IMR-90 (cell line): ENCODE results near the gene TBC1D32. TPM values are rescaled to one million over a fixed set of nuclear protein-coding genes. Genes with fewer than 3 reads are reported as not detected.

Experiments used
- ATAC-seq: fragments of 200-7000 bp; cut with Tn5 transposase; 2 replicates; pipeline ENCODE4 v1.9.1; 2020; ENCODE audit warnings: low read depth, mild to moderate bottlenecking, moderate library complexity
- BruUV-seq: library from RNA; stranded (reverse); fragments of 400-500 nt; replicated peaks from 2 replicates; lab custom pipeline; 2021; lab: Mats Ljungman, UMichigan
- CTCF ChIA-PET: fragments of 300-600 bp; formaldehyde crosslinking; extraction: SDS; loops from one replicate; lab custom pipeline; 2021; ENCODE audit warnings: antibody characterized with exemption; lab: Yijun Ruan, JAX
- POLR2A ChIA-PET: fragments of 300-600 bp; sonication (Branson Sonifier 250); formaldehyde crosslinking; loops from one replicate; lab custom pipeline; 2022; ENCODE audit warnings: antibody characterized with exemption; ENCODE audit not compliant: unreplicated experiment; lab: Charles Lee
- DNase-seq: peaks from one replicate; pipeline ENCODE4 v3.0.0; 2013
- H2AFZ ChIP-seq: replicated peaks from 2 replicates; pipeline ENCODE3; 2013; ENCODE audit warnings: low read length, mild to moderate bottlenecking; ENCODE audit not compliant: poor library complexity
- H2AK5ac ChIP-seq: 2 replicates; pipeline ENCODE4 v1.6.1; 2013; ENCODE audit warnings: low read depth, low read length, inconsistent platforms
- H2AK9ac ChIP-seq: replicated peaks from 2 replicates; pipeline ENCODE3; 2013; ENCODE audit warnings: mild to moderate bottlenecking, low read depth, low read length, moderate library complexity; ENCODE audit not compliant: poor library complexity
- H2BK120ac ChIP-seq: 2 replicates; pipeline ENCODE4 v1.6.1; 2013; ENCODE audit warnings: low read depth, low read length, inconsistent platforms
- H2BK15ac ChIP-seq: 3 replicates; pipeline ENCODE4 v1.6.1; 2013; ENCODE audit warnings: low read depth, low read length, inconsistent platforms
- H2BK20ac ChIP-seq: 2 replicates; pipeline ENCODE4 v1.6.1; 2013; ENCODE audit warnings: low read depth, mild to moderate bottlenecking, inconsistent platforms, low read length, moderate library complexity
- H2BK5ac ChIP-seq: 2 replicates; pipeline ENCODE4 v1.6.1; 2013; ENCODE audit warnings: mild to moderate bottlenecking, low read depth, low read length, inconsistent platforms; ENCODE audit not compliant: poor library complexity, severe bottlenecking
- H3K14ac ChIP-seq: replicated peaks from 2 replicates; pipeline ENCODE4 v1.6.1; 2013; ENCODE audit warnings: low read depth, low read length, inconsistent platforms
- H3K18ac ChIP-seq: 2 replicates; pipeline ENCODE4 v1.6.1; 2013; ENCODE audit warnings: low read depth, low read length, control low read depth
- H3K23ac ChIP-seq: 2 replicates; pipeline ENCODE4 v1.6.1; 2013; ENCODE audit warnings: low read depth, low read length, inconsistent platforms
- H3K27ac ChIP-seq: 2 replicates; pipeline ENCODE4 v1.5.1; 2013; ENCODE audit warnings: mild to moderate bottlenecking, control low read depth, low read length; ENCODE audit not compliant: insufficient read depth
- H3K27me3 ChIP-seq: 2 replicates; pipeline ENCODE4 v1.6.1; 2013; ENCODE audit warnings: low read length; ENCODE audit not compliant: control insufficient read depth, insufficient read depth
- H3K36me3 ChIP-seq: 2 replicates; pipeline ENCODE4 v1.6.1; 2013; ENCODE audit warnings: low read length, mixed read lengths; ENCODE audit not compliant: control insufficient read depth, insufficient read depth
- H3K4ac ChIP-seq: 2 replicates; pipeline ENCODE4 v1.6.1; 2013; ENCODE audit warnings: low read depth, low read length, inconsistent platforms
- H3K4me1 ChIP-seq: 2 replicates; pipeline ENCODE4 v1.6.1; 2013; ENCODE audit warnings: low read length, mixed read lengths; ENCODE audit not compliant: control insufficient read depth, insufficient read depth
- H3K4me2 ChIP-seq: 2 replicates; pipeline ENCODE4 v1.6.1; 2013; ENCODE audit warnings: low read depth, mild to moderate bottlenecking, control low read depth, low read length, moderate library complexity
- H3K4me3 ChIP-seq: 2 replicates; pipeline ENCODE4 v1.5.1; 2013; ENCODE audit warnings: low read depth, mild to moderate bottlenecking, control low read depth, low read length, moderate library complexity; ENCODE audit not compliant: insufficient read depth
- H3K56ac ChIP-seq: 2 replicates; pipeline ENCODE4 v1.6.1; 2013; ENCODE audit warnings: low read length, inconsistent platforms; ENCODE audit not compliant: insufficient read depth; ENCODE audit errors: extremely low read depth
- H3K79me1 ChIP-seq, 2 experiments: 2 replicates each; pipeline ENCODE4 v1.6.1; 2013; ENCODE audit warnings: low read length in 2 of 2, inconsistent platforms in 1 of 2, low read depth in 1 of 2
- H3K9ac ChIP-seq: 2 replicates; pipeline ENCODE4 v1.6.1; 2013; ENCODE audit warnings: low read depth, low read length, control low read depth
- H3K9me1 ChIP-seq: 2 replicates; pipeline ENCODE4 v1.6.1; 2013; ENCODE audit warnings: low read length, inconsistent platforms; ENCODE audit not compliant: insufficient read depth
- H3K9me3 ChIP-seq: 2 replicates; pipeline ENCODE4 v1.6.1; 2013; ENCODE audit warnings: low read length; ENCODE audit not compliant: control insufficient read depth, insufficient read depth
- H4K20me1 ChIP-seq: 2 replicates; pipeline ENCODE4 v1.6.1; 2013; ENCODE audit warnings: low read length, inconsistent platforms; ENCODE audit not compliant: insufficient read depth
- H4K5ac ChIP-seq: 2 replicates; pipeline ENCODE4 v1.6.1; 2013; ENCODE audit warnings: mild to moderate bottlenecking, low read depth, low read length, control low read depth
- H4K8ac ChIP-seq, 2 experiments: 2 replicates each; pipeline ENCODE4 v1.6.1; 2013; ENCODE audit warnings: low read depth in 2 of 2, low read length in 2 of 2, control low read depth in 1 of 2, inconsistent platforms in 1 of 2
- H4K91ac ChIP-seq: 2 replicates; pipeline ENCODE4 v1.6.1; 2013; ENCODE audit warnings: low read depth, low read length, inconsistent platforms; ENCODE audit not compliant: insufficient read depth
- BHLHE40 ChIP-seq: fragments of 150-350 bp; IDR thresholded peaks from 2 replicates; pipeline ENCODE4 v1.6.1; 2016; ENCODE audit warnings: mild to moderate bottlenecking, low read depth, low read length
- CHD1 ChIP-seq: IDR thresholded peaks from 2 replicates; pipeline ENCODE4 v1.6.1; 2012; ENCODE audit warnings: low read depth, low read length, improper control_type of control experiment
- FOS ChIP-seq: fragments of 150-350 bp; IDR thresholded peaks from 2 replicates; pipeline ENCODE4 v1.6.1; 2016; ENCODE audit warnings: low read depth, low read length
- POLR2A ChIP-seq: IDR thresholded peaks from 2 replicates; pipeline ENCODE4 v1.6.1; 2012; ENCODE audit warnings: mild to moderate bottlenecking, low read depth, low read length
- RAD21 ChIP-seq: IDR thresholded peaks from 2 replicates; pipeline ENCODE4 v1.6.1; 2012; ENCODE audit warnings: low read length, improper control_type of control experiment
- SMC3 ChIP-seq: fragments of 150-350 bp; IDR thresholded peaks from 2 replicates; pipeline ENCODE4 v1.6.1; 2016; ENCODE audit warnings: low read depth, mild to moderate bottlenecking, antibody characterized with exemption, low read length, moderate library complexity
- dilution Hi-C: fragments of 300-500 bp; cut with HindIII; formaldehyde crosslinking; loops from one replicate; pipeline ENCODE4 v1.14.3; 2018; ENCODE audit warnings: low sequenced_read_pairs; ENCODE audit not compliant: unreplicated experiment
- in situ Hi-C: fragments of 300-500 bp; cut with MboI; formaldehyde crosslinking; loops from 3 replicates; pipeline ENCODE4 v1.14.3; 2019; ENCODE audit warnings: low sequenced_read_pairs, inconsistent platforms, mixed read lengths
- intact Hi-C: fragments of 100-400 bp; cut with micrococcal nuclease; formaldehyde crosslinking; loops from 2 replicates; pipeline ENCODE4 v1.10.0; 2022
- polyA plus RNA-seq, 3 experiments: library from polyadenylated mRNA; depleted of rRNA; stranded (reverse); fragments of >200 nt; gene quantifications; 2 replicates each; pipeline ENCODE4 v1.2.3, GENCODE V29; 2012; ENCODE audit warnings: low replicate concordance in 1 of 3
- total RNA-seq: library from RNA; depleted of rRNA; stranded (reverse); fragments of >200 nt; gene quantifications from 2 replicates; pipeline ENCODE4 v1.2.3, GENCODE V29; 2012
- TF ChIP-seq, protein P1 (sequence below): conservative IDR thresholded peaks from 2 replicates; pipeline ENCODE4 v1.5.1; 2012; ENCODE audit warnings: mild to moderate bottlenecking, low read depth, low read length, improper control_type of control experiment
- TF ChIP-seq, protein P2 (sequence below): fragments of 150-350 bp; IDR thresholded peaks from 2 replicates; pipeline ENCODE4 v1.6.1; 2016; ENCODE audit warnings: low read depth, mild to moderate bottlenecking, low read length, moderate library complexity, borderline replicate concordance

Gene TBC1D32
- total and polyA plus RNA-seq, 2 of the 4 experiments (the other 2 are of a cell fraction): 3.0 to 7.2 TPM

DNA sequence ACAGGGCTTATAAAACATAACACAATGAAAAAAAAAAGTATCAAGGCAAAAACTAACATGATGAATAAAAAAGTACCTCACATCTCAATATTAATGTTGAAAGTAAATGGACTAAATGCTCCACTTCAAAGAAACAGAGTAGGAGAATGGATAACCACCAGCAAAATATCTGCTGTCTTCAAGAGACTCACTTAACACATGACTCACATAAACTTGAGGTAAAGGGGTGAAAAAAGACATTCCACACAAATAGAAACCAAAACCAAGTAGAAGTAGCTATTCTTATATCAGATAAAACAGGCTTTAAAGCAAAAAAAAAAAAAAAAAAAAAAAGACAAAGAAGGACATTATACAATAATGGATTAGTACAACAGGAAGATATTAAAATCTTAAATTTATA, 86.9 kb downstream of the TBC1D32 start:
- Histone ChIP-seq H2BK120ac (no peak overlapping the region), H2BK15ac (no peak overlapping the region), H3K18ac (no peak overlapping the region), H4K20me1 (no peaks in the 10 kb centered on the region), H4K91ac (no peak overlapping the region), H2BK20ac (no peak overlapping the region), H3K4ac (no peak overlapping the region), H3K4me1 (no peaks in the 10 kb centered on the region), H2AFZ (no peak overlapping the region), H3K9ac (no peak overlapping the region), H3K4me3 (no peak overlapping the region), H2AK9ac (no peak overlapping the region), H2AK5ac (no peak overlapping the region), H4K5ac (no peak overlapping the region), H3K79me1 (no peaks in the 10 kb centered on the region), H3K27me3 (no peaks in the 10 kb centered on the region), H3K4me2 (no peak overlapping the region), H3K36me3 (no peaks in the 10 kb centered on the region), H3K9me3 (no peaks in the 10 kb centered on the region), H3K23ac (no peak overlapping the region), H3K56ac (no peak overlapping the region), H3K14ac (no peak overlapping the region), H3K27ac (no peak overlapping the region), H4K8ac (no peak overlapping the region), H3K9me1 (no peaks in the 10 kb centered on the region), H2BK5ac (no peak overlapping the region)
- no TSS peak for BruUV-seq
- ATAC-seq (peak; percentile 56; the same call in 1 of the 2 replicates), DNase-seq (peak; percentile 80)
- dilution Hi-C loops (no loop called here), in situ Hi-C loops (no loop called here), intact Hi-C loops (no loop called here)
- ChIA-PET POLR2A (no interaction called here), CTCF (no interaction called here)
- no peak for TF ChIP-seq CHD1
- TF ChIP-seq BHLHE40: no peak
- TF ChIP-seq, protein P1, sequence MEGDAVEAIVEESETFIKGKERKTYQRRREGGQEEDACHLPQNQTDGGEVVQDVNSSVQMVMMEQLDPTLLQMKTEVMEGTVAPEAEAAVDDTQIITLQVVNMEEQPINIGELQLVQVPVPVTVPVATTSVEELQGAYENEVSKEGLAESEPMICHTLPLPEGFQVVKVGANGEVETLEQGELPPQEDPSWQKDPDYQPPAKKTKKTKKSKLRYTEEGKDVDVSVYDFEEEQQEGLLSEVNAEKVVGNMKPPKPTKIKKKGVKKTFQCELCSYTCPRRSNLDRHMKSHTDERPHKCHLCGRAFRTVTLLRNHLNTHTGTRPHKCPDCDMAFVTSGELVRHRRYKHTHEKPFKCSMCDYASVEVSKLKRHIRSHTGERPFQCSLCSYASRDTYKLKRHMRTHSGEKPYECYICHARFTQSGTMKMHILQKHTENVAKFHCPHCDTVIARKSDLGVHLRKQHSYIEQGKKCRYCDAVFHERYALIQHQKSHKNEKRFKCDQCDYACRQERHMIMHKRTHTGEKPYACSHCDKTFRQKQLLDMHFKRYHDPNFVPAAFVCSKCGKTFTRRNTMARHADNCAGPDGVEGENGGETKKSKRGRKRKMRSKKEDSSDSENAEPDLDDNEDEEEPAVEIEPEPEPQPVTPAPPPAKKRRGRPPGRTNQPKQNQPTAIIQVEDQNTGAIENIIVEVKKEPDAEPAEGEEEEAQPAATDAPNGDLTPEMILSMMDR: no peak
- TF ChIP-seq RAD21: no peak
- TF ChIP-seq POLR2A: no peak
- TF ChIP-seq, protein P2, sequence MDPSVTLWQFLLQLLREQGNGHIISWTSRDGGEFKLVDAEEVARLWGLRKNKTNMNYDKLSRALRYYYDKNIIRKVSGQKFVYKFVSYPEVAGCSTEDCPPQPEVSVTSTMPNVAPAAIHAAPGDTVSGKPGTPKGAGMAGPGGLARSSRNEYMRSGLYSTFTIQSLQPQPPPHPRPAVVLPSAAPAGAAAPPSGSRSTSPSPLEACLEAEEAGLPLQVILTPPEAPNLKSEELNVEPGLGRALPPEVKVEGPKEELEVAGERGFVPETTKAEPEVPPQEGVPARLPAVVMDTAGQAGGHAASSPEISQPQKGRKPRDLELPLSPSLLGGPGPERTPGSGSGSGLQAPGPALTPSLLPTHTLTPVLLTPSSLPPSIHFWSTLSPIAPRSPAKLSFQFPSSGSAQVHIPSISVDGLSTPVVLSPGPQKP: no peak
- TF ChIP-seq FOS: no peak
- TF ChIP-seq SMC3: no peak
